K562 (cell line): Measurements from ENCODE around the gene MINDY3. TPM values are rescaled to one million over a fixed set of nuclear protein-coding genes. Genes with fewer than 3 reads are reported as not detected.

Experiments used
- ATAC-seq: fragments of 200-7000 bp; cut with Tn5 transposase; 3 replicates; pipeline ENCODE4 v1.9.1; 2020; ENCODE audit warnings: moderate library complexity
- BruUV-seq: library from RNA; stranded (reverse); fragments of 400-500 nt; replicated peaks from 2 replicates; lab custom pipeline; 2021; lab: Mats Ljungman, UMichigan
- CTCF ChIA-PET: fragments of 300-600 bp; formaldehyde crosslinking; extraction: SDS; loops from one replicate; lab custom pipeline; 2021; ENCODE audit warnings: low intra/inter-chr PET ratio; lab: Yijun Ruan, JAX
- POLR2A ChIA-PET: fragments of 300-600, 350-650 bp; sonication (Branson Sonifier 250); formaldehyde crosslinking; extraction: SDS; loops from one replicate; lab custom pipeline; 2021; ENCODE audit warnings: antibody characterized with exemption, inconsistent platforms; lab: Yijun Ruan, JAX
- DNase-seq, 4 experiments: peaks; one replicate each; pipeline versions ENCODE4 v3.0.0 to v3.0.0-alpha.2; 2011 to 2018; ENCODE audit warnings: low spot score in 3 of 4, mixed read lengths in 3 of 4; ENCODE audit errors: extremely low read depth in 1 of 4
- FAIRE-seq: peaks from 2 replicates; lab custom pipeline; 2011; peaks lifted over from hg19 to GRCh38; lab: Jason Lieb, UNC
- H2AFZ ChIP-seq: 2 replicates; pipeline ENCODE4 v1.6.0; 2011; ENCODE audit warnings: low read depth, low read length, control low read depth, inconsistent platforms
- H3K27ac ChIP-seq: fragments of 200-600 bp; 3 replicates; pipeline ENCODE4 v1.8.0; 2011; ENCODE audit warnings: low read depth, mild to moderate bottlenecking, control low read depth, inconsistent platforms, low read length, moderate library complexity, mixed read lengths; ENCODE audit errors: extremely low read depth
- H3K27me3 ChIP-seq, 2 experiments: fragments of 300-600 bp in 1 of 2; 2 replicates in 1 of 2; 3 replicates in 1 of 2; pipeline versions ENCODE4 v1.6.0 to v1.8.0; 2011; ENCODE audit warnings: inconsistent platforms in 2 of 2, low read length in 2 of 2, mild to moderate bottlenecking in 1 of 2, mixed read lengths in 1 of 2, moderate library complexity in 1 of 2; ENCODE audit not compliant: control insufficient read depth in 2 of 2, insufficient read depth in 2 of 2
- H3K36me3 ChIP-seq: fragments of 300-600 bp; 3 replicates; pipeline ENCODE4 v1.8.0; 2011; ENCODE audit warnings: mild to moderate bottlenecking, low read length, inconsistent platforms; ENCODE audit not compliant: control insufficient read depth, insufficient read depth
- H3K4me1 ChIP-seq, 2 experiments: fragments of 200-600 bp in 1 of 2; replicated peaks in 1 of 2; 2 replicates in 1 of 2; 3 replicates in 1 of 2; pipeline versions ENCODE4 v1.5.1 to v1.8.0; 2011; ENCODE audit warnings: inconsistent platforms in 2 of 2, low read length in 2 of 2, mild to moderate bottlenecking in 1 of 2, mixed read lengths in 1 of 2, moderate library complexity in 1 of 2; ENCODE audit not compliant: control insufficient read depth in 2 of 2, insufficient read depth in 2 of 2
- H3K4me2 ChIP-seq: 2 replicates; pipeline ENCODE4 v1.6.1; 2011; ENCODE audit warnings: low read length, control low read depth, inconsistent platforms, mixed read lengths; ENCODE audit not compliant: insufficient read depth
- H3K4me3 ChIP-seq: fragments of 200-600 bp; sonication (generic), shearing (Covaris generic); 2 replicates; pipeline ENCODE4 v1.5.1; 2016; ENCODE audit warnings: control low read depth, inconsistent platforms
- H3K79me2 ChIP-seq: fragments of 200-600 bp; 3 replicates; pipeline ENCODE4 v1.8.0; 2011; ENCODE audit warnings: low read length, inconsistent platforms; ENCODE audit not compliant: control insufficient read depth, insufficient read depth
- H3K9ac ChIP-seq, 2 experiments: 2 replicates each; pipeline versions ENCODE4 v1.6.0 to v1.6.1; 2011; ENCODE audit warnings: low read depth in 2 of 2, low read length in 2 of 2, control low read depth in 1 of 2, inconsistent platforms in 1 of 2, mild to moderate bottlenecking in 1 of 2, mixed read lengths in 1 of 2; ENCODE audit not compliant: insufficient read depth in 1 of 2
- H3K9me1 ChIP-seq: one replicate; pipeline ENCODE4 v1.6.0; 2011; ENCODE audit warnings: inconsistent platforms, mild to moderate bottlenecking, low read length, moderate library complexity; ENCODE audit not compliant: control insufficient read depth, insufficient read depth
- H3K9me3 ChIP-seq: replicated peaks from 2 replicates; pipeline ENCODE4 v1.5.1; 2011; ENCODE audit warnings: low read depth, low read length, inconsistent platforms; ENCODE audit not compliant: control insufficient read depth, insufficient read depth
- H4K20me1 ChIP-seq: replicated peaks from 2 replicates; pipeline ENCODE4 v1.6.1; 2011; ENCODE audit warnings: low read length, inconsistent platforms, mixed read lengths; ENCODE audit not compliant: control insufficient read depth, insufficient read depth
- BDP1 ChIP-seq: IDR thresholded peaks from 3 replicates; pipeline ENCODE4 v1.6.1; 2011; ENCODE audit not compliant: insufficient read length, insufficient read depth
- CTCF ChIP-seq, 3 experiments: IDR thresholded peaks in 2 of 3; conservative IDR thresholded peaks in 1 of 3; 2 replicates each; pipeline ENCODE4 v1.5.1; 2011 to 2012; ENCODE audit warnings: low read length in 3 of 3, mild to moderate bottlenecking in 3 of 3, control low read depth in 2 of 3, improper control_type of control experiment in 1 of 3, inconsistent platforms in 1 of 3, low read depth in 1 of 3, mixed read lengths in 1 of 3, moderate library complexity in 1 of 3; ENCODE audit not compliant: insufficient read depth in 2 of 3
- KAT7 ChIP-seq: sonication (generic); formaldehyde crosslinking; IDR thresholded peaks from 2 replicates; pipeline ENCODE4 v1.8.0; 2022; ENCODE audit warnings: missing genetic modification reagents, mild to moderate bottlenecking, borderline replicate concordance
- RFX1 ChIP-seq: fragments of 450-650 bp; IDR thresholded peaks from 2 replicates; pipeline ENCODE4 v1.6.1; 2016; ENCODE audit warnings: mild to moderate bottlenecking, moderate library complexity
- RHOXF2B ChIP-seq: fragments of 250-450 bp; sonication (Bioruptor Pico); conservative IDR thresholded peaks from 2 replicates; pipeline ENCODE4 v1.5.1; 2021
- SMC3 ChIP-seq: conservative IDR thresholded peaks from 2 replicates; pipeline ENCODE4 v1.6.1; 2011; ENCODE audit warnings: low read depth, low read length, improper control_type of control experiment; ENCODE audit not compliant: insufficient read depth
- ZBTB26 ChIP-seq: fragments of 450-650 bp; formaldehyde crosslinking; IDR thresholded peaks from 2 replicates; pipeline ENCODE4 v1.4.0; 2022; ENCODE audit warnings: missing genetic modification characterization
- ZFX ChIP-seq: sonication (generic); formaldehyde crosslinking; IDR thresholded peaks from 2 replicates; pipeline ENCODE4 v1.8.0; 2022; ENCODE audit warnings: mild to moderate bottlenecking, missing genetic modification reagents, moderate library complexity
- ZNF518B ChIP-seq: fragments of 250-450 bp; sonication (Bioruptor Pico); IDR thresholded peaks from 2 replicates; pipeline ENCODE4 v1.5.0; 2021; ENCODE audit warnings: mild to moderate bottlenecking, moderate library complexity
- WGBS: fragments of 100-300 bp; shearing (Covaris generic); methylation state at CpG from one replicate; pipeline ENCODE4 v1.1.6; 2016; ENCODE audit warnings: low coverage, mixed read lengths; ENCODE audit not compliant: insufficient coverage; ENCODE audit errors: missing lambda C conversion rate; 5-methylcytosine and 5-hydroxymethylcytosine counted together
- in situ Hi-C: fragments of 300-500 bp; cut with MboI; formaldehyde crosslinking; loops from 4 replicates; pipeline ENCODE4 v1.15.0; 2018; ENCODE audit warnings: inconsistent platforms, mixed read lengths
- intact Hi-C: fragments of 100-400 bp; cut with micrococcal nuclease; formaldehyde crosslinking; loops from 2 replicates; pipeline ENCODE4 v1.14.2; 2022
- polyA plus RNA-seq, 8 experiments: library from polyadenylated mRNA; depleted of rRNA in 4 of 8; stranded (reverse) in 5 of 8; unstranded in 3 of 8; fragments of >200 nt; fragmentation: Nextera tagmentation in 2 of 8; fragmentation: Illumina TruSeq in 1 of 8; extraction: Ambion mirVana in 2 of 8; extraction: Trizol in 1 of 8; gene quantifications; 2 replicates each; pipeline versions ENCODE4 v1.2.1 to v1.2.3, GENCODE V29; 2011 to 2014; ENCODE audit warnings: inconsistent platforms in 1 of 8, missing spikeins in 1 of 8
- total RNA-seq, 7 experiments: library from RNA; depleted of rRNA in 6 of 7; stranded (reverse); fragments of >200 nt in 6 of 7; fragmentation: Illumina TruSeq in 2 of 7; extraction: Trizol in 2 of 7; gene quantifications; 2 replicates each; pipeline versions ENCODE4 v1.2.1 to v1.2.3, GENCODE V29; 2011 to 2021; ENCODE audit warnings: low replicate concordance in 1 of 7

Gene MINDY3
- total and polyA plus RNA-seq, 9 of the 15 experiments (the other 6 are each of a cell fraction or from before 2014, with no cell fraction given), result 14.0 to 35.9 (median 23.6) TPM

- BruUV-seq, result no TSS peak
- FAIRE-seq, result peak; percentile 46
- POLR2A ChIA-PET, result no interaction called here
- Histone ChIP-seq H3K9me3 (no peaks in the 10 kb centered on the region), H3K36me3 (no peaks in the 10 kb centered on the region), H3K9me1 (no peaks in the 10 kb centered on the region), H3K79me2 (no peaks in the 10 kb centered on the region), H3K27ac (no peak overlapping the region), H3K4me3 (no peak overlapping the region), H3K27me3 (peaks cover 0 to 5% of the 10 kb centered on the region in 2 experiments; a peak in 2 of 5 replicates), H4K20me1 (no peaks in the 10 kb centered on the region), H3K4me1 (peaks cover 0 to 3% of the 10 kb centered on the region in 2 experiments; a peak in 1 of 5 replicates), H2AFZ (no peak overlapping the region), H3K9ac (no peak overlapping the region), H3K4me2 (no peak overlapping the region)
- intact Hi-C loops (no loop called here), in situ Hi-C loops (loop anchor here (25.0 kb wide), 1 partner anchor 914 kb away; the partner anchor contains the start of gene RSU1)
- TF ChIP-seq CTCF (IDR thresholded peaks at IDR 0.05 in 2 of 3, conservative IDR thresholded peaks at IDR 0.05 in 1 of 3; ENCODE audit: insufficient read depth in 2 of 3, low read depth in 1 of 3, low read length in 3 of 3) (peak in 2 of 3 experiments; percentile 23 to 25; a peak in 3 of 6 replicates), SMC3 (no peak)
- CTCF ChIA-PET, result no interaction called here
- peak in 2 of 4 experiments; percentile 16 to 21 for DNase-seq
- WGBS, result 0% methylated on average over 3 of the region's 4 CpGs
- ATAC-seq, result peak; percentile 44; the same call in 1 of the 3 replicates
These were observed 37.7 kb upstream of the MINDY3 start for GRCh38 chr10:15898046-15898445.

- Histone ChIP-seq H3K9me3 (no peaks in the 10 kb centered on the region), H3K4me3 (no peak overlapping the region), H3K36me3 (no peaks in the 10 kb centered on the region), H3K9ac (no peak overlapping the region), H3K27ac (no peak overlapping the region), H3K4me2 (no peak overlapping the region), H3K27me3 (peaks cover 0 to 5% of the 10 kb centered on the region in 2 experiments; a peak in 2 of 5 replicates), H3K9me1 (no peaks in the 10 kb centered on the region), H4K20me1 (no peaks in the 10 kb centered on the region), H3K4me1 (no peaks in the 10 kb centered on the region), H3K79me2 (no peaks in the 10 kb centered on the region), H2AFZ (no peak overlapping the region)
- in situ Hi-C loops, result loop anchor here (25.0 kb wide), 1 partner anchor 915 kb away; the partner anchor contains the start of gene RSU1
- ATAC-seq (no peak), FAIRE-seq (no peak), DNase-seq (no peak)
- ChIA-PET POLR2A (no interaction called here), CTCF (no interaction called here)
- no TSS peak for BruUV-seq
- 3% methylated on average over 3 of the region's 3 CpGs for WGBS
- intact Hi-C loops, result no loop called here
- TF ChIP-seq ZNF518B (no peak), BDP1 (no peak), KAT7 (no peak), ZBTB26 (CRISPR knock-in tag) (no peak), RHOXF2B (CRISPR knock-in tag) (no peak), RFX1 (no peak), ZFX (CRISPR knock-in tag) (no peak)
These were observed 37.0 kb upstream of the MINDY3 start for GRCh38 chr10:15897287-15897686.
